Measurements from ENCODE around the gene NEMP1. TPM values are rescaled to one million over a fixed set of nuclear protein-coding genes. Genes with fewer than 3 reads are reported as not detected.

The NEMP1 gene
- total RNA-seq, 1 donor from 2014 or later, result 77.0 TPM

DNA sequence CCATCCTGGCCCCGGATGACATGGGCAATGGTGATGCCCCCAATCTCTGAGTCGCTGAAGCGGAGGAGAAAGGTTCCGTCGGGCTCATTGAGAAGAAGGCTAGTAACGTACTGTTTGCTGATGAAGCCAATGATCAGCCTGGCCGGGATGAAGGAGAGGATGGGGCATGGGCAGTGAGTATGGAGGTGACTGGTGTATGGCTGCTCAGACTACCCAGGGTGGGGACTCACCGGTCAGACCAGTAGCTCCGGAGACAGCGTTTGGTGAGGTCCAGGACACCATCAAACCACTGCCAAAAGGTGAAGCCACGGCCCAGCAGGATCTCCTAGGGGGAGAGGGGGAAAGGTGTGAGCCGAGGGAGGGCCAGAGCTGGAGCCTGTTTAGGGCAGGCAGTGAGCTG, 21.2 kb upstream of the NEMP1 start:
- Mint-ChIP-seq H3K9me3 (no peaks in the 10 kb centered on the region), H3K36me3 (ENCODE audit: low read depth) (peaks cover 76% of the 10 kb centered on the region), H3K27ac (peak overlapping the region; percentile 26), H3K4me1 (peaks cover 34% of the 10 kb centered on the region), H3K27me3 (no peaks in the 10 kb centered on the region), H3K4me3 (no peak overlapping the region)
- intact Hi-C loops (cut with micrococcal nuclease), result no loop called here
- DNase-seq, result no peak

DNA sequence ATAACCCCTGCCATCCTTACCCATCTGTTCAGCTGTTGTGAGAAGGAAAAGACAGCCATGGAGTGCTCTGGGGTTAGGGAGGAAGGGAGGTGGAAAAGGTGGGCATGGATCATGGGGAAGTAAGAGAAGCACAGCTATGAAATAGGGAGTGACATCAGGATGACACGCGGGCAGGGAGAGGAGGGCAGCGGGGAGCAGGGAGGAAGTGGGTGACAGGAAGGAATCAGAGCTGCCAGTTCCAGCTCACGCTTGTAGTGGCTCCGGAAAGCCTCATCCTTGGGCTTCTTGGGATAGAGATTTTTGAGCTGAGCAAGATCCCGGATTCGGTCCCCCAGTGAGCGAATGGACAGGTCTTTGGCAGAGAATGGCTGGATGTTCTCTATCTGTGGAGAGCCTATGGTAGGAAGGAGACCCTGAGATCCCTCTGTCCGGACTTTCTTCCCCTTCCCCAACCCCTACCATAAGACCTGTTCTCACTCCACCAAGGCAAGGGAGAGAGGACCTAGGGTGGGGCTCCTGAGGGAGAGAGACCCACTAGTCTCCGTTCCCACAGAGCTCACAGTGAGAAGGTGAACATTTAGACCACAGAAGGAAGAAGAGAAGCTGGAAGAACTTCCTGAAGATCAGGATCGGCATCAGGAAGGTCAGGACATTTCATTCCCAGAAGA, 20.6 kb upstream of the NEMP1 start:
- peaks cover 37% of the 10 kb centered on the region for H3K4me1 Mint-ChIP-seq
- no peak for DNase-seq
- no peaks in the 10 kb centered on the region for H3K27me3 Mint-ChIP-seq
- intact Hi-C loops (cut with micrococcal nuclease), result no loop called here
- H3K36me3 Mint-ChIP-seq (ENCODE audit: low read depth), result peaks cover 74% of the 10 kb centered on the region
- H3K4me3 Mint-ChIP-seq, result no peak overlapping the region
- H3K27ac Mint-ChIP-seq, result peak overlapping the region; percentile 43
- no peaks in the 10 kb centered on the region for H3K9me3 Mint-ChIP-seq

DNA sequence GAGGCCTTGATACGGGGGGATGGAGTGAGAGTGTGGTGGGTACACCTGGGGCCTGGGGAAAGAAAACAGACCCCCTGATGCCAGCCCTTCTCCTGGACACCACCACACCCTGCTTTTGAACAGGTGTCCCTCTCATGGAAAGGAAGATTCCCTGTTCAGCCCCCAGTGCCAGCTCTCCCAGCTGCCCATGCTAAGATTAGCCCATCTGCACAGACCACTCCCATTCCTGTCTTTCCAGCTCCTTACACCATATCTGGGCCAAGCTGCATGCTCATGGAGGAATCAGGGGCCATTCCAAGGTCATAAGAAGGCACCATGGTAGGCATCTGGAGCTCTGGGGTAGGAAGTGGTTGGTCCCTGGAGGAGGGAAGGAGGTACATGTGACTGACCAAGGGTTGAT, 20.0 kb upstream of the NEMP1 start:
- Mint-ChIP-seq H3K4me1 (peaks cover 38% of the 10 kb centered on the region), H3K27me3 (no peaks in the 10 kb centered on the region), H3K27ac (no peak overlapping the region), H3K9me3 (no peaks in the 10 kb centered on the region), H3K36me3 (ENCODE audit: low read depth) (peaks cover 71% of the 10 kb centered on the region), H3K4me3 (no peak overlapping the region)
- intact Hi-C loops (cut with micrococcal nuclease), result no loop called here
- DNase-seq, result no peak

DNA sequence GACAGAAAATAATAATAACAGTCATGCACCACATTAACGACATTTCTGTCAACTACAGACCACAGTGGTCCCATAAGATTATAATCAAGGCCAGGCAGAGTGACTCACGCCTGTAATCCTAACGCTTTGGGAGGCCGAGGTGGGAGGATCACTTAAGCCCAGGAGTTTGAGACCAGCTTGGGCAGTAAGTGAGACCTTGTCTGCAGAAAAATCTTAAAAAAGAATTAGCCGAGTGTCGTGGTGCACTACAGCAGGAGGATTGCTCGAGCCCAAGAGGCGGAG, 18.9 kb upstream of the NEMP1 start:
- no peak for DNase-seq
- Mint-ChIP-seq H3K36me3 (ENCODE audit: low read depth) (peaks cover 73% of the 10 kb centered on the region), H3K27ac (no peak overlapping the region), H3K9me3 (no peaks in the 10 kb centered on the region), H3K4me3 (no peak overlapping the region), H3K4me1 (peaks cover 48% of the 10 kb centered on the region), H3K27me3 (no peaks in the 10 kb centered on the region)
- intact Hi-C loops (cut with micrococcal nuclease), result no loop called here

DNA sequence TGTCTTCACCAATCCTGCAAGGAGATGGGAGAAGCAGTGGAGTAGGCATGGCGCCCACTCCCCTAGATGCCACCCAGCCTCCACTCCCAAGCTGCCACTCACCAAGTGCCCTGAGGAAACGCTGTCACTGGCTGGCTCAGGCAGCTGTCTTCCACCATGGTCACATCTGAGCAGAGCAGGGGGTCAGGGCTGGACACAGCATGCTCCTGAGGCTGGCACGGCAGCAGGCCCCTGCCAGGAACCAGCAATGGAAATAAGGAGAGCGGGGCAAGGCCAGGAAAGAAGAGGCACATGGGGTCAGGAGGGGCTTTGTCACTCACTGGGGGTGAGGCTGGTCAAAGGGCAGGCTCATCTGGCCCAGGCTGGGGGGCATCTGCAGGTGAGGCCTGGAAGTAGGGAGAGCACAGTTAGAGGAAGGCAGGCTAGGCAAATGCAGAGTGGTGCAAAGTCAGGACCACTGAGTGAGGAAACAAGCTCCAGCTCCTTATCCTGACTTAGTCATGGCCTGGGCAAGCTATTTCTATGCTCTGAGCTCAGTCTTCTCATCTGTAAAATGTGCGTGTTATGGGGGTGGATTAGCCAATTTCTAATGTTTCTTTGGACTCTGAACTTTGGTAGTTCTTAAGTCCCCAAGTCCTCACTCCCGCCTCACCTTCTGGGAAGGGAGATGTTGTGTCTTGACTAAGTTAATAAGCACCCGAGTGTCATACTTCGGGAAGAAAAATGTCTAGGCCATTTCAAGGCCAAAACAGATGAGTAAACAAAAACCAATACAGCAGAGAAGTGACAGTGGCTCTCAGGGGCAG, 18.4 kb upstream of the NEMP1 start:
- Mint-ChIP-seq H3K9me3 (no peaks in the 10 kb centered on the region), H3K4me3 (no peak overlapping the region), H3K36me3 (ENCODE audit: low read depth) (peaks cover 73% of the 10 kb centered on the region), H3K4me1 (peaks cover 50% of the 10 kb centered on the region), H3K27ac (peak overlapping the region; percentile 77), H3K27me3 (no peaks in the 10 kb centered on the region)
- intact Hi-C loops (cut with micrococcal nuclease), result no loop called here
- no peak for DNase-seq

DNA sequence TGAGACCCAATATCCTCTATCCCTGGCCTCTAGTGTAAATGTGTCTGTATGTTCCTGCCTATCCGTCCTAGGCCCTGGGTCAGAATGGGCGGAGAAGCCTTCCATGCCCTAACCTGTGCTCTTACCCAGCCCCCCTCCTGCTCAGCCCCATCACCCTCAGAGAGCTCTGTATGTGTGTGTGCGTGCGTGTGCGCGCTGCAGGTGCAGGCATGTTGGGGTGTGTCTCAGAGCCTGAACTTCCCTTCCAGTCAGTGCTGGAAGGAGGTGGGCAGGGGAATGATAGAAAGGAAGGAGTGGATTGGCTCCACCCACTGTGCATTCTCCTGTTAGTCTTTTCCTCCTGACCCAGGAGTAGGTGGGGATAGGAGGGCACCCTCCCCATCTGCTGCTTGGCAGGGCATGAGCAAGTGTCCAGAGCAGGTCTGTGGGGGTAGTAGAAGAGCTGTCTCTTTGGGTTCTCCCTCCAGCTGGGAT, 17.5 kb upstream of the NEMP1 start:
- Mint-ChIP-seq H3K36me3 (ENCODE audit: low read depth) (peaks cover 75% of the 10 kb centered on the region), H3K4me1 (peaks cover 56% of the 10 kb centered on the region), H3K9me3 (no peaks in the 10 kb centered on the region), H3K27me3 (no peaks in the 10 kb centered on the region), H3K4me3 (no peak overlapping the region), H3K27ac (peak overlapping the region; percentile 77)
- DNase-seq, result no peak
- intact Hi-C loops (cut with micrococcal nuclease), result no loop called here

DNA sequence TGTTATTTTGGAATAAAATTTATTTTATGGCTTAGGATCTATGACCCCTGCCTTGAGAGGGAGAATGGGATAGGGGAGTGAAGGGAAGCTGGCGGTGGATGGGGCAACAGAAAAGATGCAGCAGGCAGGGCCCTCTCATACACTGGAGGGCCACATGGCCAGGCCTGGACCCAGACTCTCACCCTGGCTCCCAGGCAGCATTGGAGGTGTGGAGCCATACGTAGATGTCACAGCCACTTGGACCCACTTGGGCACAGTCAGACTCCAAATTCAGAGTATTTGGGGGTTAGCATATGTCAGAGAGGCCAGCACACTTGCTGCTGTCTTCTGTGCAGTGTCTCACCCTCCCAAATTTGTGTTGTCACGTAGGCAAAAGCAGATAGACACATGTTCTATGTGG, 16.8 kb upstream of the NEMP1 start:
- intact Hi-C loops (cut with micrococcal nuclease), result no loop called here
- H3K36me3 Mint-ChIP-seq (ENCODE audit: low read depth), result peaks cover 81% of the 10 kb centered on the region
- H3K27ac Mint-ChIP-seq, result peak overlapping the region; percentile 77
- H3K9me3 Mint-ChIP-seq, result no peaks in the 10 kb centered on the region
- DNase-seq, result no peak
- H3K4me3 Mint-ChIP-seq, result no peak overlapping the region
- H3K27me3 Mint-ChIP-seq, result no peaks in the 10 kb centered on the region
- peaks cover 62% of the 10 kb centered on the region for H3K4me1 Mint-ChIP-seq

DNA sequence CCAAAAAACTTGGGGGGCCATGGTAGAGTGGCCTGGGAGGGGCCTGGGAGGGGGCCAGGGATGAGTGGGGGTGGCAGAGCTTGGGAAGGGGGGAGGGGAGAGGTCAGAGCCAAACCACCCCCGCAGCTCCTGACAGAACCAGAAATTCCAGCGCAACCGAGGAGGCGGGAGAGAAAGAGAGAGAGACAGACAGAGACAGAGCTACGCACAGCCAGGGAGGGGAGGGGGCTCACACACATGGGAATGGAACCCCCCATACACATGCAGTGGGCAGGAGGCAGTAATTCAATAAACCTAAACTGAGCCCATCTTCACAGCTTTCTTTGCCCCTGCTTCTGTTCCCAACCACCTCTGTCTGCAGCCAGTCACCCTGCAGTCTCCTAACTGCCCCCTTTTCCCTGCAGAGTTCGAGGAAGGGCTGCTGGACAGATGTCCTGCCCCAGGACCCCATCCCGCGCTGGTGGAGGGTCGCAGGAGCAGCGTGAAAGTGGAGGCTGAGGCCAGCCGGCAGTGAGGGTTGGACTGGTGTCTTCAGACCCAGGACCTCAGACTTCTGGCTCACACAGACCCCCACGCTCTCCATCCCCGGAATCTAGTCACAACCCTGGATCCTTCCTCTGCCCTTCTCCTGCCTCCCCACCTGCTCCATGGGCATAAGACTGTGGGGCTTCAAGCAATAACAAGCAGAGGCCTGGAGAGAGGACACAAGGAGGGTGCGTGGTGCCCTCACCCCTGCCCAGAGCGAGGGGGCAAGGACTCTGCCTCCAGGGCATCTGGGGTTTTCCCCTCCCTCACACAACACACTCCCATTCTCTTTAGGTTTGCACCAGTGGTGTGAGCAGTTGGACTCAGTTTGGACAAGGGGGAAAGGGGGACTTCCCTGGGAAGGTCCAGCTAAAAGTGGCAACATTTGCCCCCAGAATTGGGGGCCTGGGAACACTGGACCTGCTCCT, 15.9 kb upstream of the NEMP1 start:
- H3K27me3 Mint-ChIP-seq, result no peaks in the 10 kb centered on the region
- peak overlapping the region; percentile 96 for H3K4me3 Mint-ChIP-seq
- peaks cover 65% of the 10 kb centered on the region for H3K4me1 Mint-ChIP-seq
- no peak for DNase-seq
- H3K9me3 Mint-ChIP-seq, result no peaks in the 10 kb centered on the region
- intact Hi-C loops (cut with micrococcal nuclease), result no loop called here
- peak overlapping the region; percentile 76 for H3K27ac Mint-ChIP-seq
- H3K36me3 Mint-ChIP-seq (ENCODE audit: low read depth), result peaks cover 78% of the 10 kb centered on the region

DNA sequence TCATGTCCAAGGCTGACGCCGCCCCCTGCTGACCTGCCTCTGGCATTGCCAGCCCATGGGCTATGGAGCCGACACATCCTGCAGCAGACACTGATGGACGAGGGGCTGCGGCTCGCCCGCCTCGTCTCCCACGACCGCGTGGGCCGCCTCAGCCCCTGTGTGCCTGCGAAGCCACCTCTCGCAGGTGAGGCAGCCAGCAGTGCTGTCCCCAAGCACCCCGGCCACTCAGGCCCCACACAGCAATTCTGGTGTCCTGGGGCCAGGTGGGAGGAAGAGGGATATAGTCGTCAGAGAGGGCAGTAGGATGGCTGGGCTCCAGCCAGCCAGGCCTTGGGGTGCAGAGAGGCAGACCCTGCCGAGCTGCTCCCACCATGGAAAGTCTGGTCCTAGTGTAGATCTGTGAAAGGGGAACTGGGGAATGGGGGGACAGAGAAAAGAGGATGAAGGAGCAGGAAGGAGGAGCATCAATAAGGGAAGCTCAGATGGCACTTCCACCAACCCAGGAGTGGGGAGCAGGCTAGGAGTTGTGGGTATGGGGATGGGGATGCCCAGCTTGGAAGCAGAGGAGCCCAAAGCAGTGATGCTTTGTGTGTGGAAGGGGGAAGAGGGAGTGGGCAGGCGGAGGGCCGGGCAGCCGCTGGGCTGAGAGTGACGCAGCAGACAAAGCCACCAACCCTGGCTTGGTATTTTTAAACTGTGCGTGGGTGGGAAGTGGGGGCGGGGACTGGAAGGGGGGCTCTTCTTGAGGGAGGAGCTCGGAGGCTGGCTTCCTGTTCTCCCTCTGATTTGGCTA, 15.0 kb upstream of the NEMP1 start:
- H3K4me1 Mint-ChIP-seq, result peaks cover 58% of the 10 kb centered on the region
- H3K9me3 Mint-ChIP-seq, result no peaks in the 10 kb centered on the region
- H3K27me3 Mint-ChIP-seq, result no peaks in the 10 kb centered on the region
- peak; percentile 87 for DNase-seq
- peaks cover 71% of the 10 kb centered on the region for H3K36me3 Mint-ChIP-seq (ENCODE audit: low read depth)
- peak overlapping the region; percentile 96 for H3K4me3 Mint-ChIP-seq
- peak overlapping the region; percentile 87 for H3K27ac Mint-ChIP-seq
- intact Hi-C loops (cut with micrococcal nuclease), result loop anchor here (1.0 to 2.0 kb wide), 2 partner anchors 15 to 24 kb away; partner anchors contain the start of gene NEMP1

DNA sequence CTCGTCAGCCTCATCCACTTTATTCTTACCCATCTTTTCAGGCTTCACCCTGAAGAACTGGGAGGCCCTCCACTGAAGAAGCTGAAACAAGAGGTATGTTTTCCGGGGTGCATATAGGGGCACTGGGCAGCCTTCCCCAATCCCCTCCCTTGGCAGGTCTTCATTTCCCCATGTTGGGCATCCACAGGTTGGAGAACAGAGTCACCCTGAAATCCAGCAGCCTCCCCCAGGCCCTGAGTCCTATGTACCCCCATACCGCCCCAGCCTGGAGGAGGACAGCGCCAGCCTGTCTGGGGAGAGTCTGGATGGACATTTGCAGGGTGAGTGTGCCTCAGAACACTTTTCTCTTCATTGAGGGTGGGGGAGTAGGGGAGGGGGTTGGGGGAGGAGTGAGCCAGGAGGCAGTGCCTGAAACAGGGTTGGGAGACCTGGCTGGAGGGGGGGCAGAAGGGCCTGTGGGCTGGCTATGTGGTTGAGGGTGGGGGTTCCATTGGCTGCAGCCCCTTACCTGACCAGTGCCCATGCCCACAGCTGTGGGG, 14.4 kb upstream of the NEMP1 start:
- peak overlapping the region; percentile 87 for H3K27ac Mint-ChIP-seq
- DNase-seq, result no peak
- H3K9me3 Mint-ChIP-seq, result no peaks in the 10 kb centered on the region
- H3K27me3 Mint-ChIP-seq, result no peaks in the 10 kb centered on the region
- H3K4me1 Mint-ChIP-seq, result peaks cover 62% of the 10 kb centered on the region
- intact Hi-C loops (cut with micrococcal nuclease), result loop anchor here (1.0 to 2.0 kb wide), 2 partner anchors 14 to 24 kb away; partner anchors contain the start of gene NEMP1
- H3K36me3 Mint-ChIP-seq (ENCODE audit: low read depth), result peaks cover 69% of the 10 kb centered on the region
- H3K4me3 Mint-ChIP-seq, result peak overlapping the region; percentile 96

DNA sequence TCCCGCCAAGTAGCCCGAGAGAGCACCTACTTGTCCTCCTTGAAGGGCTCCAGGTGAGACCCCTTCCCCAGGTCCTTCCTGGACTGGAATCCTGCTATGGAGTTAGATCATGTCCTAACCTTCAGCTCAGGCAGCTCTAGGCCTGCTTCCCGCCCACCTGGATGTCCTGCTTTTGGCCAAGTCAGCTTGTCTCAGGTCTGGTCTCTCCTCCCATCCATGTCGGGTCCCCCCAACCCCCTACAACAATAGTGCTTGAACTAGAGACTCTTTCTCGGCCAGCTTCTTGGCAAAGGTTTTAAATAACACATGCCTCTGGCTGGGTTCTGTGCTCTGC, 13.9 kb upstream of the NEMP1 start:
- H3K4me1 Mint-ChIP-seq, result peaks cover 64% of the 10 kb centered on the region
- H3K36me3 Mint-ChIP-seq (ENCODE audit: low read depth), result peaks cover 67% of the 10 kb centered on the region
- H3K27me3 Mint-ChIP-seq, result no peaks in the 10 kb centered on the region
- intact Hi-C loops (cut with micrococcal nuclease), result loop anchor here (2.0 kb wide), 1 partner anchor 14 kb away; the partner anchor contains the start of gene NEMP1
- H3K4me3 Mint-ChIP-seq, result peak overlapping the region; percentile 96
- DNase-seq, result no peak
- no peaks in the 10 kb centered on the region for H3K9me3 Mint-ChIP-seq
- peak overlapping the region; percentile 87 for H3K27ac Mint-ChIP-seq

DNA sequence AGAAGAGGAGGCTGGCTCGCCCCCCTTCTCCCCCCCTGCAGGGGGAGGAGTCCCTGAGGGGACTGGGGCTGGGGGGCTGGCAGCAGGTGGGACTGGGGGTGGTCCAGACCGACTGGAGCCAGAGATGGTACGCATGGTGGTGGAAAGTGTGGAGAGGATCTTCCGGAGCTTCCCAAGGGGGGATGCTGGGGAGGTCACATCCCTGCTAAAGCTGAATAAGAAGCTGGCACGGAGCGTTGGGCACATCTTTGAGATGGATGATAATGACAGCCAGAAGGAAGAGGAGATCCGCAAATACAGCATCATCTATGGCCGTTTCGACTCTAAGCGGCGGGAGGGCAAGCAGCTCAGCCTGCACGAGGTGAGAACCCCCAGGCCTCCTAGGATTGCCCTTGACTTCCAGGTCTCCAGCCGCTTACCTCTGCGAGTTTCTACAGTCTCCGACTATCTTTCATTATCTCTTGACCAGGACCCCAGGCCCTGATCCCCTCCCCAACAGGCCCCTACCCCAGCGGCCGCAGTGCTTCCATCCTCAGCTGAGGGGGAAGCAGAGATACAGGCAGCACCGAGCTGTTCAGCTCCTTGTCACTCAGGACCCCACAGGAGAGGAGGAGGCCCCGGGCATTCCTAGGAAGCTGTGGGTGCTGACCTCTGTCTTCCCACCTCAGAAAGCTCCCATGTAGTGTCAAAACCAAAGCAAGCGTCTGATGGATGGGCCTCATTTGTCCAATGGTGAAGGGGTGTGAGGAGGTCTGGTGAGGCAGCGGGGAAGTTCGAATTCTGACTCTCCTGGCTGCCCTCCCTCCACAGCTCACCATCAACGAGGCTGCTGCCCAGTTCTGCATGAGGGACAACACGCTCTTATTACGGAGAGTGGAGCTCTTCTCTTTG, 13.3 kb upstream of the NEMP1 start:
- H3K9me3 Mint-ChIP-seq, result no peaks in the 10 kb centered on the region
- H3K27me3 Mint-ChIP-seq, result no peaks in the 10 kb centered on the region
- peaks cover 62% of the 10 kb centered on the region for H3K36me3 Mint-ChIP-seq (ENCODE audit: low read depth)
- H3K27ac Mint-ChIP-seq, result peak overlapping the region; percentile 34
- peak overlapping the region; percentile 96 for H3K4me3 Mint-ChIP-seq
- peaks cover 64% of the 10 kb centered on the region for H3K4me1 Mint-ChIP-seq
- DNase-seq, result no peak
- intact Hi-C loops (cut with micrococcal nuclease), result loop anchor here (2.0 kb wide), 1 partner anchor 13 kb away; the partner anchor contains the start of gene NEMP1

Data from activated CD4-positive, alpha-beta T cell treated with anti-CD3 and anti-CD28 coated beads, Interleukin-2, amount 10 ng/mL, durations not matched to agents 24 days and 14 days (primary cell).